Ishikawa (cell line): Measurements from ENCODE around the gene CD79A.

Experiments used
- CEBPB ChIP-seq: IDR thresholded peaks from 2 replicates; pipeline ENCODE4 v1.6.1; 2012
- CREB1 ChIP-seq: IDR thresholded peaks from 2 replicates; pipeline ENCODE4 v1.6.1; 2012; ENCODE audit warnings: low read depth
- EGR1 ChIP-seq: IDR thresholded peaks from 2 replicates; pipeline ENCODE4 v1.6.1; 2012
- EP300 ChIP-seq: IDR thresholded peaks from 2 replicates; pipeline ENCODE4 v1.6.1; 2012; ENCODE audit warnings: borderline replicate concordance
- FOXM1 ChIP-seq: IDR thresholded peaks from 2 replicates; pipeline ENCODE4 v1.6.1; 2012; ENCODE audit warnings: low read depth, borderline replicate concordance
- MAX ChIP-seq: IDR thresholded peaks from 2 replicates; pipeline ENCODE4 v1.6.1; 2012
- NFIC ChIP-seq: IDR thresholded peaks from 2 replicates; pipeline ENCODE4 v1.6.1; 2012
- RAD21 ChIP-seq: IDR thresholded peaks from 2 replicates; pipeline ENCODE4 v1.6.1; 2012; ENCODE audit warnings: low read depth
- REST ChIP-seq: IDR thresholded peaks from 2 replicates; pipeline ENCODE4 v1.6.1; 2012; ENCODE audit warnings: low read depth, mild to moderate bottlenecking
- TAF1 ChIP-seq: IDR thresholded peaks from 2 replicates; pipeline ENCODE4 v1.6.1; 2012; ENCODE audit warnings: low read depth, mild to moderate bottlenecking
- TCF12 ChIP-seq: IDR thresholded peaks from 2 replicates; pipeline ENCODE4 v1.6.1; 2012; ENCODE audit warnings: low read depth
- TEAD4 ChIP-seq: IDR thresholded peaks from 2 replicates; pipeline ENCODE4 v1.6.1; 2012
- USF1 ChIP-seq: IDR thresholded peaks from 2 replicates; pipeline ENCODE4 v1.6.1; 2012
- YY1 ChIP-seq: IDR thresholded peaks from 2 replicates; pipeline ENCODE4 v1.6.1; 2012; ENCODE audit warnings: low read depth
- ZBTB7A ChIP-seq: IDR thresholded peaks from 2 replicates; pipeline ENCODE4 v1.6.1; 2012; ENCODE audit warnings: low read depth

Gene CD79A

GRCh38 chr19:41909706-41910105, 32.6 kb downstream of the CD79A start:
- no peak for TF ChIP-seq TCF12
- no peak for TF ChIP-seq TAF1
- TF ChIP-seq REST = no peak
- TF ChIP-seq YY1 = no peak
- TF ChIP-seq CEBPB = no peak
- no peak for TF ChIP-seq EGR1
- no peak for TF ChIP-seq EP300
- TF ChIP-seq NFIC = no peak
- no peak for TF ChIP-seq ZBTB7A
- TF ChIP-seq USF1 = no peak
- TF ChIP-seq RAD21 = no peak
- no peak for TF ChIP-seq FOXM1
- TF ChIP-seq MAX = no peak
- no peak for TF ChIP-seq CREB1
- TF ChIP-seq TEAD4 = no peak

- TF ChIP-seq TCF12 = no peak
- no peak for TF ChIP-seq REST
- TF ChIP-seq NFIC = no peak
- no peak for TF ChIP-seq CEBPB
- no peak for TF ChIP-seq FOXM1
- no peak for TF ChIP-seq YY1
- TF ChIP-seq RAD21 = no peak
- no peak for TF ChIP-seq MAX
- no peak for TF ChIP-seq EP300
- no peak for TF ChIP-seq TAF1
- no peak for TF ChIP-seq EGR1
- TF ChIP-seq TEAD4 = no peak
- no peak for TF ChIP-seq CREB1
- TF ChIP-seq USF1 = no peak
- TF ChIP-seq ZBTB7A = no peak
Observed at GRCh38 chr19:41910240-41910991, 33.3 kb downstream of the CD79A start.

GRCh38 chr19:41910992-41911888, 34.2 kb downstream of the CD79A start:
- no peak for TF ChIP-seq EP300

- no peak for TF ChIP-seq YY1
- TF ChIP-seq CEBPB = no peak
- no peak for TF ChIP-seq NFIC
- no peak for TF ChIP-seq FOXM1
- no peak for TF ChIP-seq ZBTB7A
- TF ChIP-seq TAF1 = no peak
- TF ChIP-seq EP300 = no peak
- no peak for TF ChIP-seq CREB1
- no peak for TF ChIP-seq TEAD4
- TF ChIP-seq USF1 = no peak
- no peak for TF ChIP-seq TCF12
- TF ChIP-seq REST = no peak
Observed at GRCh38 chr19:41911889-41912731, 35.0 kb downstream of the CD79A start.
